NCI-H2107 treated with DMSO at 0.1 percent for 48 hours (cell line): ENCODE measurements around the gene PHACTR3.
"Not testable (repeated sequence)": the region's sequence is repeated elsewhere in the genome, so short reads cannot be mapped to it uniquely, and the experiment has no call there.

Experiments used
- DNase-seq: peaks from one replicate; lab custom pipeline; 2025; ENCODE audit not compliant: unreplicated experiment; lab: John Stamatoyannopoulos, UW

Gene PHACTR3

DNA sequence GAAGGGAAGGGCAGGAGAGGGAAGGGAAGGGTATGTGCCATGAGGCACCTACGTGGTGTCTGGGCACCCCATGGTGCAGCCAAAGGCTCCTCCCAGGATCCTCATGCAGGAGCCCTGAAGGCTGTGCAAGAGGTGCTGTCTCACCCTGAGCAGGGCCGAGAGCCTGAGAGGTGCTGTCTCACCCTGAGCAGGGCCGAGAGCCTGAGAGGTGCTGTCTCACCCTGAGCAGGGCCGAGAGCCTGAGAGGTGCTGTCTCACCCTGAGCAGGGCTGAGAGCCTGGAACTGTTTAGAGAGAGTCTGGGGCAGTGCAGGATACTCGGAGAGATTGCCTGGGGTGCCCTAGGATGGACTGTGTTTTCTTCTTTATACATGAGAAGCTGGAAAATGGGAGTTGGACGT lies 14.2 kb downstream of the PHACTR3 start:
- not testable (repeated sequence) for DNase-seq

DNA sequence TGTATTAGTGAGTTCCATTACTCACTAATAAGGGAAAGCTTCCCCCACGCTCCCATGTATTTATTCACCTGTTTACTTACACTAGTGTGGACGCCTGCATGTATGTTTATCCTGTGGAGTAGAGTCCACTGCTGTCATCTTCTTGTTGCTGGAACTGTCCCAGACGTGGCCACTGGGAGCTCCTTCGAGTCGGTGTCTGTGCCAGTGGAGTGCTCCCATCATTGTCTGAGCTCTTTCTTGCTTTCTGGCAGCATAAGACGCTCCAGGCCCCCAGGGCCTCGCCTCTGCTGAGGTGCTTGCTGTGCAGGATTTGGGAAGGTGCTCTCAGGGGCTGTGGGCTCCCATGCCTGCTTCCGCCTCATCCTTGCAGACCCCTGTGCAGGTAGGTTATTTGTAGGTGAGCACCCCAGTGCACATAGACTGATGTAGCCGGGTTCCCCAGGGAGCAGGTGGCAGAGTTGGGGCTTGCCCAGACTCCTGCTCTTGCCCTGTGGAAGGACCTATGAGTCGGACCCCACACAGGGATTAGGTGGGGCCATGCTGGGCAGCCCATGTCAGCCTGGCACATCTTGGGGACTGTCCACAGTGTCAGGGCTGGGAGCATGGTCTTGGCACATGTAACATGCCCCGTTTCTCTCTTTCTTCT lies 16.6 kb downstream of the PHACTR3 start:
- DNase-seq: no peak

DNA sequence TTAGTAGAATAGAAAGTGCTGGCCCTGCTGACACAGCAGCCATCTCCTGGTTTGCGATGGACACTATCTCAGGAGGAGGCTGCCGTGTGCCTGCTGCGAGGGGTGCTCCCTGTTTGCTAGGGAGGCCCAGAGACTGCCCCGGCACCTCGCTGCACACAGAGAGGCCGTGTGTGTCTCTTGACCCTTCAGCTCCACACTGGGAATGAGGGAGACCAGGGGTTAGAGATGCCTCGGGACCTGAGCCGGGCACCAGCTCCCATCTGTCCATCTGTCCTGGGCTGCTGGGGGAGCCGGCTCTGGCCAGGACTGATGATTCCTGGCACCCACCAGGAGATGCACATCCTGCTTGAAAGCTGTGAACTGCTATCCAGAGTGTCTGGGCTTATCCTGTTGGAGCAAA lies 18.2 kb downstream of the PHACTR3 start:
- DNase-seq: no peak

DNA sequence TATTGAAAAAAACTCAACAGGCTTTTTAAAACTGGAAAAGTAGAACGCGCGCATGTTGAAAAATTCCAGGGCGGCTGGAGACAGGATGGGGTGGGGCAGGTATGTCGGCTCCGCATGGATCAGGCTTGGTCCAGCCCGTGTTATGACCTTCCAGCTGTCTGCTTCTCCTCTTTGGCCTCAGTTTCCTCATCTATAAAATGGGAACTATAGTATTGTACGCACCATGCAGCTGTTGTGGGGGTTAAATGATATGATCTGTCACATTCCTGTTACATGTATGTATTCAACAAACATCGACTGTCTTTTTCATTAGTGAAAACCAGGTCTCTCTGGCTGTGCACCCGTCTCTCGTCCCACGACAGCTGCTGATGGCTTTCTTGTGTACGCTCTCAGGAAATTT lies 18.8 kb downstream of the PHACTR3 start:
- no peak for DNase-seq

DNA sequence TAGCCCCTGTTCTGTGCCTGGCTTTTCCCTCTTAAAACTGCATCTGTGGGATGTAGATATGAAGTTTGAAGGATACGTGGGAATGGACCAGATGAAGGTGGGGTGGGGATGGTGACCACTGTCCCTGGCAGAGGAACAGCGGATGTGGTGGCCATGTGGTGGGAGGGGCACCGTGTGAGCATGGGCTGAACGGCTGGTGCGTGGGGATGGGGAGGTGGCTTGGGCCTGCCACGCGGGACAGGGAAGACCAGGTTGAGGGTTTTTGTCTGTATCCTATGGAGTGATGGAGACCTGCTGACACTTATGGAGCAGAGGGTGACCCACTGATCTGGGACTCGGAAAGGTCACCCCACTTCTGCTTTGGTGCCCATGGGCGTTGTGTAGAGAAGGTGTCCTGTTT lies 19.2 kb downstream of the PHACTR3 start:
- DNase-seq: no peak

DNA sequence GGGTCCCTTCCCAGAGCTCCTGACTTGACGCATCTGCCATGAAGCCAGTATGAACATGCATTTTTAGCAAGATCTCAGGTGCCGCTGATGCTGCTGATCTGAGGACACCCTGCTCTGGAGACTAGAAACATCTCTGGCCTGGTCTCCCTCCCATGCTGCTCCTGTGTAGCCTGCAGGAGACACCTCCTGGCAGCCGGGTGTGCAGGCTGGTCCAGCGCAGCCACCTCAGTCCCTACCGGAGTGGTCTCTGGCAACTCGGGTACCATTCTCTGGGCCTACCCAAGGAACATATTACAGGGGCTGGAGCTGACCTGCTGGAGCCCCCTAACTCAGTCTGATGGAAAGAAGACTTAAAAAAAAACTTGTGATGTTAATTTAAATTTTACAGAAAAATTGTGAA lies 20.1 kb downstream of the PHACTR3 start:
- DNase-seq: no peak

DNA sequence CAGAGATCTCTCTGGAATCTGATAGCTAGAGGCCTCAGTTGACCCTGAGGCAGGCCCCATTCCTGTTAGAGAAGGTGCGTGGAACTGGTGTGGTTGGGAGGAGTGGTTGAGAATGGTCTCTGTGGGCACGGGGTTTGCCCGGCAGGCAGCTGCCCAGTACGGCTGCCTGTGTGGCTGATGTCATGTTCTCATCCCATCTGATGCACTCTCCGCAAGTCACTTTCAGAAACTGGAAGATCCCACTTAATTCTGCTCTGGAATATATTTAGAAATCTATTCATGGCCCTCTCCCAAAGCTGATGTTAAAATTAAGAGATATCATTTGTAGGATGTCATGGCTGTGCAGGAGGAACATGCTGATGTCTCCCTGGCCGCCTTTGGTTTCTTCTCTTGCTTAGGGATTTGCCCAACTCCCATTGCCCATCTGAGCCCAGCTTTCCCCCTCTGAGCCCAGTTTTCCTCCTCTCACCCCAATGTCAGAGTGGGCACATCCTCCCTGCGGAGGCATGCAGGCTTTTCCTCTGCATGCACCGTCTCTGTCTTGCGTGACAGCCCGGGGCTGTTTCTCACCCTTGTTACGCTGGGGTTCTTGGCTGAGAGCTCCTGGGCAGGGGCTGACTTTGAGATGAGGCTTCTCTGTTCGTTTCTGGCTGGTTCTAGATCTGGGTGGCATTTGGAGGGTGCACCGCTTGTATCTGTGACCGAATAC lies 21.0 kb downstream of the PHACTR3 start:
- DNase-seq: no peak

DNA sequence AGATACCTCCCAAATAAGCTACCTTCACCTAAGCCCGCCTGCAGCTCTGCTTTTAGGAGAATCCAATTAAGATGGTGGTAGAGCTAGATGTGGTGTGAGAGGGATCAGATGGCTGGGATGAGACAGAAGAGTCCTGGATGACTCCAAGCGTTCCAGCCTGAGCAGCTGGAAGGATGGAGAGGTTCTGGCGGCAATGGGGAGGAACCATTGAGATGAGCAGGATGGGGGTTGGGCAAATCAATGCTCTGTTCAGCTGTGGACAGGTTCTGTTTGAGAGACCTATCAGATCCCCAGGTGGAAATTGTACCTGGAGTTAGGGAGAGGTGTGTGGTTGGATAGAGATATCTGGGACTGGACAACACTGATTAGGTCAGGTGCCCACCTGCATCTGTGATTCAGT lies 23.0 kb downstream of the PHACTR3 start:
- DNase-seq: no peak

DNA sequence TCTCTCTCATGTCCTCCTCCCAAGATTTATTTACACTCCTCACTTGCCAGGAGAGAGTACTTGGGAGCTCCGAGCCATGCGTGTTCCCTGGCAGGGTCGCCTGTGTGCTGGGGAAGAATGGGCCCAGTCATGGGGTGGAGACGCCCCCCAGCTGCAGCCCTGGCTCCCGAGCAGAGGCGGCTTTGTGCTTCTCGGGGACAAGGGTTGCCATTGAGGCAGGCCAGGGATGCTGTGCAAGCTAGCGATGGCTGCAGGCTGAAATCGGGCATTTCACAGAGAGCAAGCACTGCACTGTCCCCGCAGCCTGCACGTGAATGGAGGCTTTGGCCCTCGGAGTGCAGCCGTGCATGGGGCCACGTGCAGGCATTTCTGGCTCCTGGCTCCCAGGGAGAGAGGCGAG lies 23.8 kb downstream of the PHACTR3 start:
- no peak for DNase-seq

DNA sequence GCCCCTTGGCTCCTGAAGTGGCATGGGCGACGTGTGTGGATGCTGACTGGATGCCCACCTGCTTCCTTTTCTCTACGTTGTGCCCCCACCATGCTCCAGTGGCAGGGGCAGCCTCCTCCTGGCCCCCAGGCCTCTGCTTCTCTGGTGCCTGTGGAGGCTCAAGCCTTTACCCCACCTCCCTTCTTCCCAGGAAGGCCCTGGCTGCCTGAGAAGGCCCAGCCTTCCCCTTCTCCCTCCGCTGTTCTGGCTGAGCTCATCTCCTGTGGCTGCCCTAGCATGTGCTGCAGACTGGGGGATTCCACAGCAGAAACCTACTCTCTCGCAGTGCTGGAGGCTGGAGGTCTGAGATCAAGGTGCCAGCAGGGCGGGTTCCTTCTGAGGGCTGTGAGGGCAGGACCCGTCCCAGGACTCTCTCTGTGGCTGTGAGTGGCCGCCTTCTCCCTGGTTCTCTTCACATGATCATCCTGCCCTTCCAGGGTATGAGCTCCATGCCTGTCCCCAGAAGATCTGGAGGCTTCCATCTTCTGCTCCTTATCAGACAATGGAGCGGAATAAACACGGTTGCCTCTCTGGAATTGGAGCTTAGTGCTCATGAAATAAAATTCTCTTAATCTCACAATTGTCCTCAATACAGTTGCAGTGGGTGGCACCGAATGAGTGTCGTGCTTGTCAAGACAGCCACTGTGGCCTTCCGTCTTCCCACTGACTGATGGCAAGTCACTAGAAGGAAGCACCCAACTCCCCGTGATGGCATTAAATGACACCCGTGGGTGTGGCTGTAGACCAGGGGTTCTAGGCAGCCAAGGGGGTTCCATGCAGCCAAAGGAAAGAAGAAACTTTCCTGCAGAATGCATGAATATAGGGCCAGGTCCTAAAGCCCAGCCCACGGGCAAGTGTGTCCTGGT lies 25.1 kb downstream of the PHACTR3 start:
- DNase-seq: no peak

DNA sequence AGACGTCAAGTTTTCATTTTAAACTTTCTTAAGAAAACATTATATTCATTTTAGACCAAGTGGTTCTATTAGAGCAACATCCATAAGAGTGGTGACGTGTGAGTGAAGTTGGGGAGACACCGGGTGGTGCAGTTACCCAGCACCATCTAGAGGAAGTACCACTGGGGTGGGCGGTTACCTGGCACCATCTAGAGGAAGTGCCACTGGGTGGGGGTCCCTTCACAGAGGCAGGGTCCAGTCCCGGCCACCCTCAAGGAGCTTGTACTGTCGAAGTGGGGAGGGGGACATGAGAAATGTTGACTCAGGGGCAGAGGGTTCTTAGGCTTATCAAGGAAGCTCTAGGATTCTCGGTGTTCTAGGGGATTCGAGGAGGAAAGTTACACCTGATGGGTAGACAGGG lies 26.2 kb downstream of the PHACTR3 start:
- DNase-seq: no peak

DNA sequence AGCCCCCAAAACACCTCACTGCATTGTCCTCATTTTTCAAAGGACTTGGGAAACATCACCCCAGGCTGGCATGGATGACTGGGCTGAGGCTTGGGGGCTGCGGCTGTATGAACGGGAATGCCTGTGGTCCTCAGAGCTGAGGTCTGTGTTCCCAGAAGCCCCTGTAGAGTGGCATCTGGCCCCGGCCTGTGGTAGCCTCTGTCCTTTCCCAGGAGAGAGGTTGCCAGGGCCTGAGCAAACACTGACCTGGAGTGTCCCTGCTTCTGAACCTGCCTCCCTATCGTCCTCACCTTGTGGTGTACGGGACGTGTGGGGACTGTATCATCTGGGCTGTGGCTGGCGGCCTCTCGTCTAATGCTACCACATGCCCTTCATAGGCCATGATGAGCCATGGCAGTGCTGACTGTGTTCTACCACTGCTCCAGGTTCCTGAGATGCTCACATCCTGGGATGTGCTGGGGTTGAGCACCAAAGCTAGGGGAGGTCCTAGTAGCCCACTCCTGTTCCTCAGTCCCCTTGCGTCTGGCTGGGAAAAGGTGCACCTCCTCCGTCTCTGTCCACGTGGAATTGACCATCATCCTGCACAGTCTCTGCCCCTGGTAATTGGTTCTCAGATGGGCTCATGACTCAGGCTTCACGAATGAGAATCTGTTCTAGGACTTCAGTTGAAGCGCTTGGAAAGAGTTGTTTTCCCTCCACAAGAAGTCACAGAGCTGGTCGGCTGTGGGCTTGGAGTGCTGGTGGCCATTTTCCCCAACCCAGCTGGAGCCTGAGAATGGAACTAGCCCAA lies 27.6 kb downstream of the PHACTR3 start:
- DNase-seq: no peak

DNA sequence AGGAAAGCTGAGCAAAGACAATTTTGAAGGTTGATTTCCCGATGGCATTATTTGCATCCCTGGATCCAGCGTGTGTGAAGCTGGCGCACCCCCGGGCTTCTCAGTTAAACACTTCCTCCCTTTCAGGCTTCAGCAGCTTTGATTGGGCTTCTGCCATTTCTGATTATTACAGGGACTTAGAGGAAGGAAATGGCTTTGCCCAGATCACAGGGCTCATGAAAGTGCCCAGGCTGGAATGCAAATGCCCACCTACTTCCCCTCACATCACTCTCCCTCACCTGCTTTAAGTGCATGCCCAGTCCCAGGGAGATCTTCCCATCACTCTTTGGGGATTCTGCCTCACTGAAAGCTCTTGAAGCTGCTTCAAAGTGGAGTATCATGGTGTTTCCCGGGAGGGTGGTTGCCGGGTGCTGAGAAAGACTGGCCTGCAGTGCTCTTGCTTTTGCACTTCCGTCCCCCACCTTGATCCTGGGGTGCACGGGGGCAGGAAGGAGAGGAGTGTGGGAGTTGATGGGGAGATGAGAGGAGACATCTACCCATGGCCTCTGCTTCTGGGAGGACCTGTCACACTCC lies 28.3 kb downstream of the PHACTR3 start:
- DNase-seq: no peak

DNA sequence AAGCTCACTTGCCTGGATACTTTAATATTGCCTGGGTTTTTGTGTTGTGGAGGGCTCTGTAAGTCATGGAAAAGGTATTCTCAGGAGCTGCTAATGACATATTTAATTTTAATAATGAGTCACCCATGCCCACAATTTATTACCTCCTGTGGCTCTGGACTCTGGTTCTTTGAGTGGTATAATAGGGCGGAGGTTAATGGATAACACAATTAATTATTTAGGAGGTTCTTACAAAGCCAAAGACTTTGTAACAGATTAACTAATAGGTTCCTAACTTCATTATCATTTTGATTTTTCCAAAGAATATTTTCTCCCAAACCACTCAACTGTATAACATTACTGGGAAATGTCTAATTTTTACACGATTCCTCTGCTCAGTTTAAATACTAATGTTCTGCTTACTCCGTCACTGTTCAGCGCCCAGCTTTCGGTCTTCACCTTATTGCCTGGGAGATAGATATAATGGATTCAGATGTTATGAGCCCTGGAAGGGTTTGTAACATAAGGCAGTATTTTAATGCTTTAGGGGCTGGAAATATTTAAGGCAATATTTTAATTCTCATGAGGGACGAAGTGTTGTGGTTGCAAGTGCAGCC lies 29.4 kb downstream of the PHACTR3 start:
- no peak for DNase-seq

DNA sequence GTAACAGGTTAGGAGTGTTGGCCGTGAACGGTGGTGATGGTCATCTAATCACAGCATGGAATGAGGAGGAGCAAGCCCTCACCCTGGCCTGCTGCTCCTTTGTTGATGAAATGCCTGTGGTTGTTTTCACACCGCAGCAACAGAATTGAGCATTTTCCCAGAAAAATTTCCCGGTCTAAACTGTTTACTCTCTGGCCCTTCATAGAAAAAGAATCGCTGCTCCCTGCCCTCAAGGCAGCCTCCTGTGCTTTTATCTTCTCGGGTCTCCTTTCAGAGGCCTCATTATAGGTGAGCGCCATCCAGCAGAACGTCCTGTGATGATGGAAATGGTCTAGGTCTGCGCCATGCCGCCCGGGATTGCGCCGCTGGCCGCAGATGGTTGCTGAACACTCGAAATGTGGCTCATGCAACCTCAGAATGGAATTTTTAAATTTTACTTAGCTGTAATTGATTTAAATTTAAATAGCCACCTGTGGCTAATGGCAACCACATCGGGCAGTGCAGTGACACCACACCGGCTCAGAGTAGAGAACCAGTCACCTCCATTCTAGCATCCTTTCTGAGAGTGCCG lies 30.2 kb downstream of the PHACTR3 start:
- no peak for DNase-seq

DNA sequence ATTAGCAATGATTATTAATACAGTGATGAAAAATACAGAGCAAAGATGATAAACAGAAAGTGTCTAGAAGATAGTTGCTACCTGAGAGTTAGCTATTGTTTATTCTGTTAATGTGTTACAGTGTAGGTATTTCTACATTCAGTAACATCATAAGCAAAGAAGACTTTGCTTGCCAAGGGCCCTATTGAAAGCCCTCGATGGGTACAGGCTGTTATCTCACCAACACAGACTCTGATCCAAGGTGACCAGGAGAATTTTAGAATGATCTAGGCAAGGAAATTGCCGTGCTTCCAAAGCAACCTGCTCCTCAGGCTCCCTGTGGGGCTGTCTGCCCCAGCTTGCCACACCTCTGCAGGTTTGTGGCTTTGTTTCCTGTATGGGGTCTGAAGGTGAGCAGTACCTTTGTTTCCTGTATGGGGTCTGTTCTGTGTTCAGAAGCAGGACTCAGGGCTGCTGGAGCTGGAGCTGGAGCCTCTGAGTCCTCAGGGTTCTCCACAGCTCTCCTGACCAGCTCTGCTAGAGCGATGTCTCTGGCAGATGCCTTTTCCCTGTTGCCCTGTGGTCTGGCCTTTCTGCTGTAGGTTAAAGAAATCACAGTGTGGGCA lies 32.5 kb downstream of the PHACTR3 start:
- no peak for DNase-seq

DNA sequence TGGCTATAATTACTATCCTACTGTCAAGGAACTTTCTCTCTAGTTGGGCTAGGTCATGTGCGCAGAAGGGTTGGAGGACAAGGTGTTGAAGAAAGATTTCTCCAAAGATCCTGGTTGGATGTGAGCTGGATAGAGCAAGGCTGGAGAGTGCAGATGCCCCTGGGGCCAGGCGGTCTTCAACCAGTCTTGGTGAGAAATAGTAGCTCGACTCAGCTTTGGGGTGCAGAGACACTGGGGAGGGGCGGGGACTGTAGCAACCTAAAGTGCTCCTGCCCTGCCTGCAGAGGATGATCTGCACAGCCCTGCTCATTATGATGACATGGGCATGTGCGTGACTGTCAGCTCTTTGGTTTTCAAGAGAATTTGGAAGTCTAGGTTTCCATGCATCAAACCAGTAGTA lies 35.9 kb downstream of the PHACTR3 start:
- no peak for DNase-seq

DNA sequence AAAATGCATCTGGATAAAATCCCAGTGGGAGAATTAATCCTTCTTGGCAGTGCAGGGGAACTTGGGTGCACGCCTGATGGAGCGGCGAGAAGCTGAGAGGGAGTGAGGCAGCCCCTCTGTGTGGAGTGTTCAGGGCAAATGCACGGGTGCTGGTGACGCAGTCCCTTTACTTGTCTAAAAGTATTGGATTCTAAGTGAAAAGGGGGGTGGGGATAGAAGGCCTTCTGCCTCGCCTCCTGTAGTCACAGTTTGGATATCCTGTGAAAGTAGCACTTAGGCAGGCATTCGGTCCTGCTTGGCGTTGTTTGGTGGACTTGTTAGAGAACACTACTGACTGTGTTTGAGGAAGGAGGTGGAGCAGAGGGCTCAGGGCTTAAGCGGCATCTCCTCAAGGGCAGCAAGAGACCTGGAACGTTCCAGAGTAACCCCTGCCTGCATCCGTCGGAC lies 39.3 kb downstream of the PHACTR3 start:
- DNase-seq: no peak

DNA sequence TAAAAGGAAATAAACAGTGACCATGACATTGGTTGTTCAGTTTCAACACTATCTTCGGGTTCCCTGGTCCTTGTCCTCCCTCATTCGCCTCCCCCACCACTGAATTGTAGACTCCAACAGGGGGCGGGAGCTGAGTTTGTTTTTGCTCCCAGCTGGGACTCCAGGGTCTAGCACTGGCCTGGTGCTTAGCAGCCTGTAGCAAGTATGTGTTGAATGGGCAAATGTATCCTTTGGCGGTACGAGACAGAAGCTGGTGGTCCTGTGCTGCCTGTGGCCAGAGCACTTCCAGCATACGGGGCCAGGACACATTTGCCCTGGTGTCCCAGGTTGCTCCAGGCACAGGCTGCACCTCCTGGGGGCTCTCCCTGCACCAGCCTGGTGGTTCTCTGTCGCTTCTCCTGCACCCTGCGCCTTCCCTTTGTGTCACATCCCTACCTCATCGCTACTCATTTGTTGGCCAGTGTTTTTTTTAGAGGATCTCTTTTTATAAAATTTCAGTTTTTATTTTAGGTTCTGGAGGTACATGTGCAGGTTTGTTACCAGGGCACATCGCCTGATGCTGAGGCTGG lies 40.1 kb downstream of the PHACTR3 start:
- no peak for DNase-seq
